GM23338 (cell line): ENCODE data around the gene DPF3. TPM values are rescaled to one million over a fixed set of nuclear protein-coding genes. Genes with fewer than 3 reads are reported as not detected.

Experiments
- ATAC-seq: fragments of 200-7000 bp; cut with Tn5 transposase; 3 replicates; pipeline ENCODE4 v1.9.1; 2020
- DNase-seq: peaks from one replicate; pipeline ENCODE4 v3.0.0-alpha.2; 2015; ENCODE audit warnings: low spot score
- H2AFZ ChIP-seq: fragments of 200-600 bp; sonication (generic); 2 replicates; pipeline ENCODE4 v1.8.0; 2016; ENCODE audit warnings: antibody characterized with exemption, mild to moderate bottlenecking, moderate library complexity
- H3F3A ChIP-seq: fragments of 200-600 bp; sonication (generic); replicated peaks from 2 replicates; pipeline ENCODE4 v1.8.0; 2017; ENCODE audit warnings: antibody characterized with exemption, mixed run types, low read depth
- H3K27ac ChIP-seq: fragments of 200-600 bp; sonication (generic); 2 replicates; pipeline ENCODE4 v1.6.1; 2016; ENCODE audit warnings: low read depth
- H3K27me3 ChIP-seq: fragments of 200-600 bp; sonication (generic); 2 replicates; pipeline ENCODE4 v1.8.0; 2016; ENCODE audit warnings: mild to moderate bottlenecking, mixed run types, moderate library complexity; ENCODE audit not compliant: insufficient read depth
- H3K36me3 ChIP-seq: fragments of 200-600 bp; sonication (generic); 2 replicates; pipeline ENCODE4 v1.8.0; 2016; ENCODE audit warnings: mild to moderate bottlenecking; ENCODE audit not compliant: insufficient read depth
- H3K4me1 ChIP-seq: fragments of 200-600 bp; sonication (generic); 2 replicates; pipeline ENCODE4 v1.8.0; 2016; ENCODE audit warnings: mild to moderate bottlenecking, moderate library complexity; ENCODE audit not compliant: insufficient read depth
- H3K4me2 ChIP-seq: fragments of 200-600 bp; sonication (generic); 2 replicates; pipeline ENCODE4 v1.7.1; 2017; ENCODE audit warnings: mixed run types
- H3K4me3 ChIP-seq: fragments of 200-600 bp; sonication (generic); 2 replicates; pipeline ENCODE4 v1.6.1; 2016; ENCODE audit warnings: mixed run types
- H3K79me2 ChIP-seq: fragments of 200-600 bp; sonication (generic); replicated peaks from 2 replicates; pipeline ENCODE4 v1.8.0; 2017; ENCODE audit warnings: mild to moderate bottlenecking; ENCODE audit not compliant: insufficient read depth
- H3K9me2 ChIP-seq: fragments of 200-600 bp; sonication (generic); 2 replicates; pipeline ENCODE4 v1.8.0; 2017; ENCODE audit not compliant: insufficient read depth
- H4K20me1 ChIP-seq: fragments of 200-600 bp; sonication (generic); replicated peaks from 2 replicates; pipeline ENCODE4 v1.8.0; 2017; ENCODE audit warnings: mild to moderate bottlenecking; ENCODE audit not compliant: insufficient read depth
- H3K27ac Mint-ChIP-seq: 2 replicates; pipeline ENCODE4 v1.8.0; 2020; ENCODE audit warnings: inconsistent platforms, mild to moderate bottlenecking, moderate library complexity, mixed read lengths
- H3K27me3 Mint-ChIP-seq: 3 replicates; pipeline ENCODE4 v1.8.0; 2022; ENCODE audit warnings: low read depth, mild to moderate bottlenecking, moderate library complexity, mixed read lengths, inconsistent platforms; ENCODE audit not compliant: insufficient read depth, poor library complexity
- H3K36me3 Mint-ChIP-seq: 3 replicates; pipeline ENCODE4 v1.8.0; 2021; ENCODE audit warnings: low read depth, mild to moderate bottlenecking, inconsistent platforms, moderate library complexity, mixed read lengths
- H3K4me1 Mint-ChIP-seq: 3 replicates; pipeline ENCODE4 v1.8.0; 2020; ENCODE audit warnings: mild to moderate bottlenecking, inconsistent platforms, mixed read lengths
- H3K4me3 Mint-ChIP-seq: 3 replicates; pipeline ENCODE4 v1.8.0; 2021; ENCODE audit warnings: moderate library complexity, mild to moderate bottlenecking, inconsistent platforms, mixed read lengths
- H3K9me3 Mint-ChIP-seq: 3 replicates; pipeline ENCODE4 v1.8.0; 2020; ENCODE audit warnings: moderate library complexity, mild to moderate bottlenecking, inconsistent platforms, mixed read lengths
- CREB1 ChIP-seq: fragments of 250-450 bp; sonication (Bioruptor Pico); IDR thresholded peaks from 2 replicates; pipeline ENCODE4 v1.5.0; 2020; ENCODE audit warnings: low read depth, mild to moderate bottlenecking, moderate library complexity
- EZH2phosphoT487 ChIP-seq: fragments of 200-600 bp; sonication (generic); IDR thresholded peaks from one replicate; pipeline ENCODE4 v1.8.1; 2018; ENCODE audit warnings: antibody characterized with exemption; ENCODE audit not compliant: unreplicated experiment
- JUNB ChIP-seq: IDR thresholded peaks from one replicate; pipeline ENCODE4 v1.6.1; 2016; ENCODE audit warnings: antibody characterized with exemption; ENCODE audit not compliant: unreplicated experiment
- POLR2AphosphoS5 ChIP-seq: IDR thresholded peaks from 2 replicates; pipeline ENCODE4 v1.6.1; 2016; ENCODE audit warnings: antibody characterized with exemption, low read depth
- STAT1 ChIP-seq: IDR thresholded peaks from one replicate; pipeline ENCODE4 v1.6.1; 2016; ENCODE audit warnings: antibody characterized with exemption; ENCODE audit not compliant: unreplicated experiment
- ZNF114 ChIP-seq: fragments of 250-450 bp; sonication (Bioruptor Pico); IDR thresholded peaks from 2 replicates; pipeline ENCODE4 v1.5.0; 2020; ENCODE audit warnings: mild to moderate bottlenecking, moderate library complexity
- ZNF331 ChIP-seq: fragments of 250-450 bp; sonication (Bioruptor Pico); IDR thresholded peaks from 2 replicates; pipeline ENCODE4 v1.5.0; 2020; ENCODE audit warnings: low read depth, mild to moderate bottlenecking, moderate library complexity
- polyA plus RNA-seq: library from polyadenylated mRNA; unstranded; fragments of >200 nt; fragmentation: Nextera tagmentation; extraction: Ambion mirVana; gene quantifications from 2 replicates; pipeline ENCODE4 v1.2.1, GENCODE V29; 2016
- total RNA-seq: library from RNA; depleted of rRNA; stranded (reverse); fragments of >200 nt; shearing (Covaris generic); gene quantifications from 2 replicates; pipeline ENCODE4 v1.2.3, GENCODE V29; 2014
- TF ChIP-seq, protein P1 (sequence below): IDR thresholded peaks from 2 replicates; pipeline ENCODE4 v1.6.1; 2016; ENCODE audit warnings: antibody characterized with exemption
- TF ChIP-seq, protein P2 (sequence below): IDR thresholded peaks from one replicate; pipeline ENCODE4 v1.6.1; 2018; ENCODE audit warnings: antibody characterized with exemption; ENCODE audit not compliant: unreplicated experiment
- TF ChIP-seq, protein P3 (sequence below): fragments of 250-450 bp; sonication (Bioruptor Pico); IDR thresholded peaks from 2 replicates; pipeline ENCODE4 v1.5.0; 2020; ENCODE audit warnings: mild to moderate bottlenecking, moderate library complexity

The DPF3 gene
- total and polyA plus RNA-seq, 2 experiments from 2014 or later, result 0.18 to 1.0 TPM

DNA sequence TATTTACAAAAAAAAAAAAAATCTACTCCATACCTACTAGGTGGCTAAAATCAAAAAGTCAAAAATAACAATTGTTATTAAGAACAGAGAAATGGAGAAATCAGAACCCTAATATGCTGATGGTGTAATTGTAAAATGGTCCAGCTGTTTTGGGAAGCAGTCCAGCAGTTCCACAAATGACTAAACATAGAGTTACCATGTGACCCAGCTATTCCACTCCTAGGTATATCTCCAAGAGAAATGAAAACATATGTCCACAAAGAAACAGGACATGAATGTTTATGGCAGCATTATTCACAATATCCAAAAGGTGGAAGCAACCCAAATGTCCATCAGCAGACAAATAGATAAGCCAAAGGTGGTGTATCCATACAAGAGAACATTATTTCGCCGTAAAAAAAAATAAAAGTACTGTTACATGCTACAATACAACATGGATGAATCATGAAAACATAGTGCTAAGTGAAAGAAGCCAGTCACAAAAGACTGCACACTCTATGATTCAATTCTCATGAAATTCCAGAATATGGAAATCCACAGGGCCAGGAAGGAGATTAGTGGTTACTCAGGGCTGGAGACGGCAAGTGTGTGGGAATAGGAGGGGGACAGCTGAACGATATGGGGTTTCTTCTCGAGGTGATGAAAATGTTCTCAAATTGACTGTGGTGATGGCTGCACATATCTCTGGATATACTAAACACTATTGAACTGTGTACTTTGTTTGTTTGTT is 9.1 kb upstream of the DPF3 start:
- H3K36me3 ChIP-seq, result no peaks in the 10 kb centered on the region; the same call in 1 of the 2 replicates
- DNase-seq (no peak), ATAC-seq (no peak)
- H3K79me2 ChIP-seq, result no peaks in the 10 kb centered on the region
- no peak overlapping the region for H3K4me3 ChIP-seq
- Mint-ChIP-seq H3K36me3 (no peaks in the 10 kb centered on the region), H3K27me3 (peaks cover 2% of the 10 kb centered on the region), H3K4me1 (peaks cover 10% of the 10 kb centered on the region; the same call in 2 of the 3 replicates), H3K27ac (no peak overlapping the region), H3K9me3 (no peaks in the 10 kb centered on the region), H3K4me3 (no peak overlapping the region)
- no peaks in the 10 kb centered on the region for H3F3A ChIP-seq
- H3K27me3 ChIP-seq, result peaks cover 6% of the 10 kb centered on the region
- no peak overlapping the region for H3K27ac ChIP-seq
- no peaks in the 10 kb centered on the region for H3K9me2 ChIP-seq
- H3K4me1 ChIP-seq, result peaks cover 3% of the 10 kb centered on the region
- H4K20me1 ChIP-seq, result no peaks in the 10 kb centered on the region
- no peak overlapping the region for H3K4me2 ChIP-seq
- no peak overlapping the region for H2AFZ ChIP-seq
- TF ChIP-seq CREB1 (CRISPR knock-in tag), result no peak
- TF ChIP-seq, protein P1, sequence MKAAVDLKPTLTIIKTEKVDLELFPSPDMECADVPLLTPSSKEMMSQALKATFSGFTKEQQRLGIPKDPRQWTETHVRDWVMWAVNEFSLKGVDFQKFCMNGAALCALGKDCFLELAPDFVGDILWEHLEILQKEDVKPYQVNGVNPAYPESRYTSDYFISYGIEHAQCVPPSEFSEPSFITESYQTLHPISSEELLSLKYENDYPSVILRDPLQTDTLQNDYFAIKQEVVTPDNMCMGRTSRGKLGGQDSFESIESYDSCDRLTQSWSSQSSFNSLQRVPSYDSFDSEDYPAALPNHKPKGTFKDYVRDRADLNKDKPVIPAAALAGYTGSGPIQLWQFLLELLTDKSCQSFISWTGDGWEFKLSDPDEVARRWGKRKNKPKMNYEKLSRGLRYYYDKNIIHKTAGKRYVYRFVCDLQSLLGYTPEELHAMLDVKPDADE, result no peak
- TF ChIP-seq, protein P2, sequence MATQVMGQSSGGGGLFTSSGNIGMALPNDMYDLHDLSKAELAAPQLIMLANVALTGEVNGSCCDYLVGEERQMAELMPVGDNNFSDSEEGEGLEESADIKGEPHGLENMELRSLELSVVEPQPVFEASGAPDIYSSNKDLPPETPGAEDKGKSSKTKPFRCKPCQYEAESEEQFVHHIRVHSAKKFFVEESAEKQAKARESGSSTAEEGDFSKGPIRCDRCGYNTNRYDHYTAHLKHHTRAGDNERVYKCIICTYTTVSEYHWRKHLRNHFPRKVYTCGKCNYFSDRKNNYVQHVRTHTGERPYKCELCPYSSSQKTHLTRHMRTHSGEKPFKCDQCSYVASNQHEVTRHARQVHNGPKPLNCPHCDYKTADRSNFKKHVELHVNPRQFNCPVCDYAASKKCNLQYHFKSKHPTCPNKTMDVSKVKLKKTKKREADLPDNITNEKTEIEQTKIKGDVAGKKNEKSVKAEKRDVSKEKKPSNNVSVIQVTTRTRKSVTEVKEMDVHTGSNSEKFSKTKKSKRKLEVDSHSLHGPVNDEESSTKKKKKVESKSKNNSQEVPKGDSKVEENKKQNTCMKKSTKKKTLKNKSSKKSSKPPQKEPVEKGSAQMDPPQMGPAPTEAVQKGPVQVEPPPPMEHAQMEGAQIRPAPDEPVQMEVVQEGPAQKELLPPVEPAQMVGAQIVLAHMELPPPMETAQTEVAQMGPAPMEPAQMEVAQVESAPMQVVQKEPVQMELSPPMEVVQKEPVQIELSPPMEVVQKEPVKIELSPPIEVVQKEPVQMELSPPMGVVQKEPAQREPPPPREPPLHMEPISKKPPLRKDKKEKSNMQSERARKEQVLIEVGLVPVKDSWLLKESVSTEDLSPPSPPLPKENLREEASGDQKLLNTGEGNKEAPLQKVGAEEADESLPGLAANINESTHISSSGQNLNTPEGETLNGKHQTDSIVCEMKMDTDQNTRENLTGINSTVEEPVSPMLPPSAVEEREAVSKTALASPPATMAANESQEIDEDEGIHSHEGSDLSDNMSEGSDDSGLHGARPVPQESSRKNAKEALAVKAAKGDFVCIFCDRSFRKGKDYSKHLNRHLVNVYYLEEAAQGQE, result no peak
- TF ChIP-seq, protein P3, sequence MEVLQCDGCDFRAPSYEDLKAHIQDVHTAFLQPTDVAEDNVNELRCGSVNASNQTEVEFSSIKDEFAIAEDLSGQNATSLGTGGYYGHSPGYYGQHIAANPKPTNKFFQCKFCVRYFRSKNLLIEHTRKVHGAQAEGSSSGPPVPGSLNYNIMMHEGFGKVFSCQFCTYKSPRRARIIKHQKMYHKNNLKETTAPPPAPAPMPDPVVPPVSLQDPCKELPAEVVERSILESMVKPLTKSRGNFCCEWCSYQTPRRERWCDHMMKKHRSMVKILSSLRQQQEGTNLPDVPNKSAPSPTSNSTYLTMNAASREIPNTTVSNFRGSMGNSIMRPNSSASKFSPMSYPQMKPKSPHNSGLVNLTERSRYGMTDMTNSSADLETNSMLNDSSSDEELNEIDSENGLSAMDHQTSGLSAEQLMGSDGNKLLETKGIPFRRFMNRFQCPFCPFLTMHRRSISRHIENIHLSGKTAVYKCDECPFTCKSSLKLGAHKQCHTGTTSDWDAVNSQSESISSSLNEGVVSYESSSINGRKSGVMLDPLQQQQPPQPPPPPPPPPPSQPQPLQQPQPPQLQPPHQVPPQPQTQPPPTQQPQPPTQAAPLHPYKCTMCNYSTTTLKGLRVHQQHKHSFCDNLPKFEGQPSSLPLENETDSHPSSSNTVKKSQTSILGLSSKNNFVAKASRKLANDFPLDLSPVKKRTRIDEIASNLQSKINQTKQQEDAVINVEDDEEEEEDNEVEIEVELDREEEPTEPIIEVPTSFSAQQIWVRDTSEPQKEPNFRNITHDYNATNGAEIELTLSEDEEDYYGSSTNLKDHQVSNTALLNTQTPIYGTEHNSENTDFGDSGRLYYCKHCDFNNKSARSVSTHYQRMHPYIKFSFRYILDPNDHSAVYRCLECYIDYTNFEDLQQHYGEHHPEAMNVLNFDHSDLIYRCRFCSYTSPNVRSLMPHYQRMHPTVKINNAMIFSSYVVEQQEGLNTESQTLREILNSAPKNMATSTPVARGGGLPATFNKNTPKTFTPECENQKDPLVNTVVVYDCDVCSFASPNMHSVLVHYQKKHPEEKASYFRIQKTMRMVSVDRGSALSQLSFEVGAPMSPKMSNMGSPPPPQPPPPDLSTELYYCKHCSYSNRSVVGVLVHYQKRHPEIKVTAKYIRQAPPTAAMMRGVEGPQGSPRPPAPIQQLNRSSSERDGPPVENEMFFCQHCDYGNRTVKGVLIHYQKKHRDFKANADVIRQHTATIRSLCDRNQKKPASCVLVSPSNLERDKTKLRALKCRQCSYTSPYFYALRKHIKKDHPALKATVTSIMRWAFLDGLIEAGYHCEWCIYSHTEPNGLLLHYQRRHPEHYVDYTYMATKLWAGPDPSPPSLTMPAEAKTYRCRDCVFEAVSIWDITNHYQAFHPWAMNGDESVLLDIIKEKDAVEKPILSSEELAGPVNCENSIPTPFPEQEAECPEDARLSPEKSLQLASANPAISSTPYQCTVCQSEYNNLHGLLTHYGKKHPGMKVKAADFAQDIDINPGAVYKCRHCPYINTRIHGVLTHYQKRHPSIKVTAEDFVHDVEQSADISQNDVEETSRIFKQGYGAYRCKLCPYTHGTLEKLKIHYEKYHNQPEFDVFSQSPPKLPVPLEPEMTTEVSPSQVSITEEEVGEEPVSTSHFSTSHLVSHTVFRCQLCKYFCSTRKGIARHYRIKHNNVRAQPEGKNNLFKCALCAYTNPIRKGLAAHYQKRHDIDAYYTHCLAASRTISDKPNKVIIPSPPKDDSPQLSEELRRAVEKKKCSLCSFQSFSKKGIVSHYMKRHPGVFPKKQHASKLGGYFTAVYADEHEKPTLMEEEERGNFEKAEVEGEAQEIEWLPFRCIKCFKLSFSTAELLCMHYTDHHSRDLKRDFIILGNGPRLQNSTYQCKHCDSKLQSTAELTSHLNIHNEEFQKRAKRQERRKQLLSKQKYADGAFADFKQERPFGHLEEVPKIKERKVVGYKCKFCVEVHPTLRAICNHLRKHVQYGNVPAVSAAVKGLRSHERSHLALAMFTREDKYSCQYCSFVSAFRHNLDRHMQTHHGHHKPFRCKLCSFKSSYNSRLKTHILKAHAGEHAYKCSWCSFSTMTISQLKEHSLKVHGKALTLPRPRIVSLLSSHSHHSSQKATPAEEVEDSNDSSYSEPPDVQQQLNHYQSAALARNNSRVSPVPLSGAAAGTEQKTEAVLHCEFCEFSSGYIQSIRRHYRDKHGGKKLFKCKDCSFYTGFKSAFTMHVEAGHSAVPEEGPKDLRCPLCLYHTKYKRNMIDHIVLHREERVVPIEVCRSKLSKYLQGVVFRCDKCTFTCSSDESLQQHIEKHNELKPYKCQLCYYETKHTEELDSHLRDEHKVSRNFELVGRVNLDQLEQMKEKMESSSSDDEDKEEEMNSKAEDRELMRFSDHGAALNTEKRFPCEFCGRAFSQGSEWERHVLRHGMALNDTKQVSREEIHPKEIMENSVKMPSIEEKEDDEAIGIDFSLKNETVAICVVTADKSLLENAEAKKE (CRISPR knock-in tag), result no peak
- no peak for TF ChIP-seq POLR2AphosphoS5
- no peak for TF ChIP-seq ZNF331 (CRISPR knock-in tag)
- TF ChIP-seq JUNB, result no peak
- no peak for TF ChIP-seq STAT1
- no peak for TF ChIP-seq ZNF114 (CRISPR knock-in tag)
- no peak for TF ChIP-seq EZH2phosphoT487
